Activated CD4-positive, alpha-beta memory T cell treated with anti-CD3 and anti-CD28 coated beads, Interleukin-2, amount 10 ng/mL, durations not matched to agents 7 days and 5 days (primary cell): ENCODE results near the gene CYP4F12. TPM values are rescaled to one million over a fixed set of nuclear protein-coding genes. Genes with fewer than 3 reads are reported as not detected.
"Not testable (repeated sequence)": the region's sequence is repeated elsewhere in the genome, so short reads cannot be mapped to it uniquely, and the experiment has no call there.

Experiments used
- CTCF ChIA-PET: fragments of 350-600 bp; sonication (Branson Sonifier 250); formaldehyde crosslinking; loops from one replicate; lab custom pipeline; 2021; ENCODE audit warnings: antibody characterized with exemption, inconsistent platforms; lab: Charles Lee
- POLR2A ChIA-PET: fragments of 350-600 bp; sonication (Branson Sonifier 250); formaldehyde crosslinking; loops from one replicate; lab custom pipeline; 2021; ENCODE audit warnings: antibody characterized with exemption; lab: Charles Lee
- DNase-seq: peaks from one replicate; pipeline ENCODE4 v3.0.0-alpha.2; 2020
- H3K27ac Mint-ChIP-seq: one replicate; pipeline ENCODE4 v1.8.0; 2021; ENCODE audit warnings: mild to moderate bottlenecking, mixed read lengths
- H3K27me3 Mint-ChIP-seq: one replicate; pipeline ENCODE4 v1.8.0; 2021; ENCODE audit warnings: mixed read lengths
- H3K36me3 Mint-ChIP-seq: one replicate; pipeline ENCODE4 v1.8.0; 2021; ENCODE audit warnings: low read depth, mixed read lengths
- H3K4me1 Mint-ChIP-seq: one replicate; pipeline ENCODE4 v1.8.0; 2021; ENCODE audit warnings: mixed read lengths
- H3K4me3 Mint-ChIP-seq: one replicate; pipeline ENCODE4 v1.8.0; 2021; ENCODE audit warnings: mild to moderate bottlenecking, mixed read lengths
- H3K9me3 Mint-ChIP-seq: one replicate; pipeline ENCODE4 v1.8.0; 2021; ENCODE audit warnings: mixed read lengths
- total RNA-seq, 2 experiments: library from RNA; stranded (reverse); gene quantifications; one replicate each; pipeline ENCODE4 v1.2.3, GENCODE V29; 2021

CYP4F12 gene
- total RNA-seq, 2 experiments from 2014 or later, result not detected

- no peak for DNase-seq
- H3K36me3 Mint-ChIP-seq, result no peaks in the 10 kb centered on the region
- H3K27ac Mint-ChIP-seq, result no peak overlapping the region
- H3K4me1 Mint-ChIP-seq, result no peaks in the 10 kb centered on the region
- POLR2A ChIA-PET, result no interaction called here
- CTCF ChIA-PET, result no interaction called here
- no peaks in the 10 kb centered on the region for H3K9me3 Mint-ChIP-seq
- peaks cover 2% of the 10 kb centered on the region for H3K27me3 Mint-ChIP-seq
- H3K4me3 Mint-ChIP-seq, result no peak overlapping the region
Observed at GRCh38 chr19:15640904-15641597, 31.8 kb upstream of the CYP4F12 start.

- Mint-ChIP-seq H3K27ac (no peak overlapping the region), H3K27me3 (peaks cover 2% of the 10 kb centered on the region), H3K4me3 (no peak overlapping the region), H3K36me3 (no peaks in the 10 kb centered on the region), H3K4me1 (no peaks in the 10 kb centered on the region), H3K9me3 (no peaks in the 10 kb centered on the region)
- ChIA-PET CTCF (no interaction called here), POLR2A (no interaction called here)
- no peak for DNase-seq
Observed at GRCh38 chr19:15641901-15642491, 30.9 kb upstream of the CYP4F12 start.

GRCh38 chr19:15642807-15643206 lies 30.1 kb upstream of the CYP4F12 start:
- H3K36me3 Mint-ChIP-seq, result no peaks in the 10 kb centered on the region
- H3K27me3 Mint-ChIP-seq, result no peaks in the 10 kb centered on the region
- no peak overlapping the region for H3K27ac Mint-ChIP-seq
- DNase-seq, result no peak
- ChIA-PET CTCF (no interaction called here), POLR2A (no interaction called here)
- no peaks in the 10 kb centered on the region for H3K9me3 Mint-ChIP-seq
- H3K4me1 Mint-ChIP-seq, result no peaks in the 10 kb centered on the region
- H3K4me3 Mint-ChIP-seq, result no peak overlapping the region

GRCh38 chr19:15643387-15643786 lies 29.5 kb upstream of the CYP4F12 start:
- H3K27me3 Mint-ChIP-seq, result no peaks in the 10 kb centered on the region
- POLR2A ChIA-PET, result no interaction called here
- no peaks in the 10 kb centered on the region for H3K36me3 Mint-ChIP-seq
- no peak for DNase-seq
- no peaks in the 10 kb centered on the region for H3K9me3 Mint-ChIP-seq
- H3K4me1 Mint-ChIP-seq, result no peaks in the 10 kb centered on the region
- H3K4me3 Mint-ChIP-seq, result no peak overlapping the region
- no peak overlapping the region for H3K27ac Mint-ChIP-seq
- CTCF ChIA-PET, result no interaction called here

GRCh38 chr19:15644066-15644741 lies 28.7 kb upstream of the CYP4F12 start:
- DNase-seq, result no peak
- ChIA-PET CTCF (no interaction called here), POLR2A (no interaction called here)
- no peak overlapping the region for H3K27ac Mint-ChIP-seq
- H3K36me3 Mint-ChIP-seq, result no peaks in the 10 kb centered on the region
- no peaks in the 10 kb centered on the region for H3K27me3 Mint-ChIP-seq
- no peaks in the 10 kb centered on the region for H3K9me3 Mint-ChIP-seq
- no peak overlapping the region for H3K4me3 Mint-ChIP-seq
- H3K4me1 Mint-ChIP-seq, result no peaks in the 10 kb centered on the region

- no peak for DNase-seq
- Mint-ChIP-seq H3K4me3 (no peak overlapping the region), H3K4me1 (no peaks in the 10 kb centered on the region), H3K27me3 (no peaks in the 10 kb centered on the region), H3K27ac (no peak overlapping the region), H3K36me3 (no peaks in the 10 kb centered on the region), H3K9me3 (no peaks in the 10 kb centered on the region)
- CTCF ChIA-PET, result no interaction called here
- POLR2A ChIA-PET, result no interaction called here
Observed at GRCh38 chr19:15644816-15645215, 28.1 kb upstream of the CYP4F12 start.

- POLR2A ChIA-PET, result no interaction called here
- no peak overlapping the region for H3K27ac Mint-ChIP-seq
- H3K36me3 Mint-ChIP-seq, result no peaks in the 10 kb centered on the region
- no peak overlapping the region for H3K4me3 Mint-ChIP-seq
- CTCF ChIA-PET, result no interaction called here
- no peaks in the 10 kb centered on the region for H3K4me1 Mint-ChIP-seq
- DNase-seq, result no peak
- no peaks in the 10 kb centered on the region for H3K9me3 Mint-ChIP-seq
- peaks cover 3% of the 10 kb centered on the region for H3K27me3 Mint-ChIP-seq
Observed at GRCh38 chr19:15649526-15649925, 23.4 kb upstream of the CYP4F12 start.

GRCh38 chr19:15650123-15650522 lies 22.8 kb upstream of the CYP4F12 start:
- H3K9me3 Mint-ChIP-seq, H3K4me3 Mint-ChIP-seq, DNase-seq, H3K27ac Mint-ChIP-seq, H3K36me3 Mint-ChIP-seq, H3K27me3 Mint-ChIP-seq, H3K4me1 Mint-ChIP-seq, CTCF ChIA-PET, POLR2A ChIA-PET: not testable (repeated sequence)

GRCh38 chr19:15651791-15652190 lies 21.1 kb upstream of the CYP4F12 start:
- Mint-ChIP-seq H3K4me3 (no peak overlapping the region), H3K4me1 (no peaks in the 10 kb centered on the region), H3K36me3 (no peaks in the 10 kb centered on the region), H3K9me3 (no peaks in the 10 kb centered on the region), H3K27me3 (peaks cover 5% of the 10 kb centered on the region), H3K27ac (no peak overlapping the region)
- ChIA-PET POLR2A (no interaction called here), CTCF (no interaction called here)
- DNase-seq, result no peak

GRCh38 chr19:15652559-15653278 lies 20.2 kb upstream of the CYP4F12 start:
- Mint-ChIP-seq H3K4me1 (no peaks in the 10 kb centered on the region), H3K9me3 (no peaks in the 10 kb centered on the region), H3K27ac (no peak overlapping the region), H3K4me3 (no peak overlapping the region), H3K27me3 (peaks cover 5% of the 10 kb centered on the region), H3K36me3 (no peaks in the 10 kb centered on the region)
- ChIA-PET CTCF (no interaction called here), POLR2A (no interaction called here)
- DNase-seq, result no peak

- H3K4me1 Mint-ChIP-seq, result no peaks in the 10 kb centered on the region
- POLR2A ChIA-PET, result no interaction called here
- peaks cover 5% of the 10 kb centered on the region for H3K27me3 Mint-ChIP-seq
- no peak overlapping the region for H3K27ac Mint-ChIP-seq
- CTCF ChIA-PET, result no interaction called here
- H3K9me3 Mint-ChIP-seq, result no peaks in the 10 kb centered on the region
- H3K4me3 Mint-ChIP-seq, result no peak overlapping the region
- DNase-seq, result no peak
- H3K36me3 Mint-ChIP-seq, result no peaks in the 10 kb centered on the region
Observed at GRCh38 chr19:15656467-15656866, 16.4 kb upstream of the CYP4F12 start.

- POLR2A ChIA-PET, result no interaction called here
- no peak for DNase-seq
- Mint-ChIP-seq H3K4me1 (no peaks in the 10 kb centered on the region), H3K27me3 (peaks cover 3% of the 10 kb centered on the region), H3K36me3 (no peaks in the 10 kb centered on the region), H3K9me3 (no peaks in the 10 kb centered on the region), H3K27ac (no peak overlapping the region), H3K4me3 (no peak overlapping the region)
- CTCF ChIA-PET, result no interaction called here
Observed at GRCh38 chr19:15663247-15663646, 9.6 kb upstream of the CYP4F12 start.

- POLR2A ChIA-PET, result no interaction called here
- peaks cover 3% of the 10 kb centered on the region for H3K27me3 Mint-ChIP-seq
- CTCF ChIA-PET, result no interaction called here
- H3K4me1 Mint-ChIP-seq, result no peaks in the 10 kb centered on the region
- H3K4me3 Mint-ChIP-seq, result no peak overlapping the region
- no peaks in the 10 kb centered on the region for H3K9me3 Mint-ChIP-seq
- no peak for DNase-seq
- H3K36me3 Mint-ChIP-seq, result no peaks in the 10 kb centered on the region
- H3K27ac Mint-ChIP-seq, result no peak overlapping the region
Observed at GRCh38 chr19:15666186-15666585, 6.7 kb upstream of the CYP4F12 start.
